ACHN (cell line): ENCODE data around the gene ARID3A.

Experiments
- DNase-seq: peaks from one replicate; pipeline ENCODE4 v3.0.0-alpha.2; 2015
- in situ Hi-C: cut with HindIII; loops from 2 replicates; pipeline ENCODE4 v1.10.0; 2017; ENCODE audit warnings: low sequenced_read_pairs, low pct_ligation_motif_present, low pct_unique_long_range_greater_than_20kb

ARID3A gene

DNA sequence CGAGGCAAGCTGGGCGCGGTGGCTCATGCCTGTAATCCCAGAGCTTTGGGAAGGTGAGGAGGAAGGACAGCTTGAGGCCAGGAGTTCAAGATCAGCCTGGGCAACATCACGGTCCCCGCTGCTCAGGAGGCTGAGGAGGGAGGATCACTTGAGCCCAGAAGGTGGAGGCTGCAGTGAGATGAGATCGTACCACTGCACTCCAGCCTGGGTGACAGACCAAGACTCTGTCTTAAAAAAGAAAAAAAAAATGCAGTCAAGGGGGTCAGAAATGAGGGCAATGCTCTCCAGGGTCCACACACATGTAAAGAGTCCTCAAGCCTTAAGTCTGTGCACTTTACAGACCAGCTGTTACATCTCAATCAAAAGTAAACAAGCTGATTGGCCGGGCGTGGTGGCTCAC lies 21.3 kb upstream of the ARID3A start:
- in situ Hi-C loops = no loop called here
- DNase-seq = no peak

- in situ Hi-C loops = no loop called here
- no peak for DNase-seq
Observed at GRCh38 chr19:906480-906879, 19.4 kb upstream of the ARID3A start.

DNA sequence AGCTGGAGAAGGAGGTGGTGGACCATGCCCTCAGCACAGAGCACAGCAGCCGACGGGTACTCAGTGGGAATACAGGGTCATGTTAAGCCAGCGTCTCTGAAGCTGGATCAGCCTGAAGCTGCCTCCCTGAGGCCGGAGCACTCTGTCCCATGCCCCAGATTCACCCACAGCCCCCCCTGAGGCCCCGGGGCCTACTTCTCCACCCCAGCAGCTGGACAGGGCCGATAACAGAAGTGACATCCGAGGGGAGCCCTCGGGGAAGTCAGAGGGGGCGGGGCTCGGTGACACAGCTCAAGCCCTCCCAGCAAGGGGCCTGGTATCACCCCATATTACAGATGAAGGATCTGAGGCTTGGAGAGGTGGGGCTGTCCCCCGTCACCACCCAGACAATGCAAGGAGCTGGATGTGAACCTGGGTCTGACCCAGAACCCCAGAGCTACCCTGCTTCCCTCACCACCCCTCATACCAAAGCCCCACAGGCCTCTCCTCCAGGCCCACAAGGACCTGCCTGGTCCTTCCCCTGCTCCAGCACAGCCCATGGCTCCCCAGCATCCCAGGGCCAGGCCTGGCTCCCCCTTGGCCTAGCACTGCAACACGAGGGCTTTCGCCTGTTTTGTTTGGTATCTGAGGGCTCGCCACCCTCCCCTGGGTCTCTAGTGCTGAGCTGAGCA lies 18.5 kb upstream of the ARID3A start:
- in situ Hi-C loops = no loop called here
- no peak for DNase-seq

DNA sequence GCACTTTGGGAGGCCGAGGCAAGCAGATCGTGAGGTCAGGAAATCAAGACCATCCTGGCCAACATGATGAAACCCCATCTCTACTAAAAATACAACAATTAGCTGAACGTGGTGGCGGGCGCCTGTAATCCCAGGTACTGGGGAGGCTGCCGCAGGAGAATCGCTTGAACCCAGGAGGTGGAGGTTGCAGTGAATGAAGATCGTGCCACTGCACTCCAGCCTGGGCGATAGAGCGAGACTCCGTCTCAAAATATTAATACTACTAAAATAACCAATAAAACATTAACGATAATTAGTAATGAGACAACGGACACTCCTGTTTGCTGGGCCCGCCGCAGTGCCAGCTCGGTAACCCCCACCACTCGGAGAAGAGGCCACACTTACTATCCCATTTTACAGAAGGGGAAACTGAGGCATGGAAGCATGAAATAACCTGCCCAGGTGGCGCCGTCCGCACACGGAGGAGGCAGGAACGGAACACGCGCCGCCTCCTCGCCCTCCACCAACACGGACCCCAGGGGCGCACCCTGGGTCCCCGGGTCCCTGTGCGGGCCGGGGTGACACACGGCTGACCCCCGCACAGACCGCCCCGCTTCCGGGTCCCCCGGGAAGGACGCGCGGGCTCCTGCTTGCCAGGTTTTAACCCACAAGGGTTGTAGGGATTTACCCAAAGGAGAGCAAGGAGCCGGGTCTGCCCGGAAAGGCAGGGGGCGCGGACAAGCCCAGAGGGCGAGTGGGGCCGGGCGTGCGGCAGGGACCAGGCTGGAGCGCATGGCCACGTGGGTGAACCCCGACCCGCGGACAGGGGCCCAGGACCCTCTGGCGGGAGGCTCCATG lies 14.4 kb upstream of the ARID3A start:
- in situ Hi-C loops = no loop called here
- no peak for DNase-seq

- in situ Hi-C loops = no loop called here
- no peak for DNase-seq
Observed at GRCh38 chr19:912181-913079, 13.4 kb upstream of the ARID3A start.

DNA sequence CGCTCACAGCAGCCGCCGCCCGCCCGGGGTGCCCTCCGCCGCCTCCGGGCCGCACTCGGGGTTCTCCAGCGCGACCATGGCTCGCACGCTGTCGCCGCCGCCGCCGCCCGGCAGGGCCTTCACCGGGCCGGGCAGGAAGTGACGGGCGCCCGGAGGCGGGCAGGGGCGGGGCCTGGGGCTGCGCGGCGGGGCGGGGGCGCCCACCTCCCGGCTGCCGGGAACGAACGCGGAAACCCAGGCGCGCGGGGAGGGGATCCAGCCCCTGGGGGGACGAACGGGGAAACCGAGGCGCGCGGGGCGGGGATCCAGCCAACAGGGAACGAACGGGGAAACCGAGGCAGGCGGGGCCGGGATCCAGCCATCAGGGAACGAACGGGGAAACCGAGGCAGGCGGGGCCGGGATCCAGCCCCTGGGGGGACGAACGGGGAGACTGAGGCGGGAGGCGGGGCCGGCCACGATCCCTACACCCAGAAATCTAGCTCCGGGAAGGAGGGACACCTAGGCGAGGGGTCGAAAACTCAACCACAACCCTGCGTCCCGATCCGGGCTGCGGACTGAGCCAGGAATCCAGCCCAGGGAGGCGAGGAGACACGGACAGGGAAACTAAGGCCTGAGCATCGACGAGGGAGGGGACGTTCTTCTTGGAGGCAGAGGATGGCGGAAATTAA lies 12.6 kb upstream of the ARID3A start, which contains the start of gene R3HDM4:
Gene R3HDM4 (minus strand): TSS at position 140 of the 669 bp plus-strand sequence. CDS start 62 bp downstream, at position 78.
- in situ Hi-C loops = no loop called here
- peak; percentile 65 for DNase-seq

- in situ Hi-C loops = no loop called here
- no peak for DNase-seq
Observed at GRCh38 chr19:916645-917322, 9.1 kb upstream of the ARID3A start.

DNA sequence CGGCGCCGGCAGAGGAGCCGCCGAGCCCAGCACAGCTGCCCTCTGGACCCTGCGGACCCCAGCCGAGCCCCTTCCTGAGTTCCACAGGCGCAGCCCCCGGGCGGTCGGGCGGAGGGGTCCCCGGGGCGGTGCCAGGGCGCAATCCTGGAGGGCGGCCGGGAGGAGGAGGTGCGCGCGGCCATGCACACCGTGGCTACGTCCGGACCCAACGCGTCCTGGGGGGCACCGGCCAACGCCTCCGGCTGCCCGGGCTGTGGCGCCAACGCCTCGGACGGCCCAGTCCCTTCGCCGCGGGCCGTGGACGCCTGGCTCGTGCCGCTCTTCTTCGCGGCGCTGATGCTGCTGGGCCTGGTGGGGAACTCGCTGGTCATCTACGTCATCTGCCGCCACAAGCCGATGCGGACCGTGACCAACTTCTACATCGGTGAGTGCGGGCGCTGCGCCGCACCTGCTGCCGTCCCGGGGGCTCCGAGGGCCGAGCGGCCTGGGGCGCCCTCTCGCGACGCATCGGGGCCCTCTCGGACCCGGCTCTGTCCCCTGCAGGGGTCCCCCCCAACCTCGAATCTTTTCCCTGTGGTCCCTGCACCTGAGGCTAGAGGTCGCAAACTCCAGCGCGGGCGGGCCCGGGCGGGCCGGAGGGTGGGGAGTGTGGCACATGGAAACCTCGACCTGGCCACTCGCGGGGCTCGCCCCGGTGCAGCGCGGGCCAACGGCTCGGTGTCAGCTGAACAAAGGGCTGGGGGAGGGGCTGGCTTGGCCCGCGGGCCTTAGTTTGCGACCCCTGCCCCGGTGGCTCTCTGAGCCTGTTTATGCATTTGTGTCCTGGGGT lies 8.3 kb upstream of the ARID3A start, which contains the start of gene KISS1R:
Gene KISS1R (plus strand): TSS at position 11 of the 829 bp plus-strand sequence. CDS start 170 bp downstream, at position 181.
- peak; percentile 33 for DNase-seq
- in situ Hi-C loops = no loop called here

DNA sequence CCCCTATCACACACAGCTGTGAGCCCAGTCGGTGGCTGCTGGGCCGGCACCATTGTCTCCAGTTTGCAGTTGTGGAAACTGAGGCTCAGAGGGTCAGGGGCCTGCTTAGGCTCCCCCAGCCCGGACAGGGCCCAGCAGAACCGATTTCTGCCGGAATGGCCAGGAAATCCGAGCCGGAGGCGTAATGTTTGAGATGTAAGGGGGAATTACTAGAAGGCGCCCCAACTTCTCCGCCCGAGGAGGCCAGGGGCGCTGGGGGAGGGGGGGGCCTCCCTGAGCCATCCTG lies 7.7 kb upstream of the ARID3A start:
- in situ Hi-C loops = no loop called here
- no peak for DNase-seq

GRCh38 chr19:918481-919198 lies 7.2 kb upstream of the ARID3A start:
- in situ Hi-C loops = no loop called here
- DNase-seq = no peak

DNA sequence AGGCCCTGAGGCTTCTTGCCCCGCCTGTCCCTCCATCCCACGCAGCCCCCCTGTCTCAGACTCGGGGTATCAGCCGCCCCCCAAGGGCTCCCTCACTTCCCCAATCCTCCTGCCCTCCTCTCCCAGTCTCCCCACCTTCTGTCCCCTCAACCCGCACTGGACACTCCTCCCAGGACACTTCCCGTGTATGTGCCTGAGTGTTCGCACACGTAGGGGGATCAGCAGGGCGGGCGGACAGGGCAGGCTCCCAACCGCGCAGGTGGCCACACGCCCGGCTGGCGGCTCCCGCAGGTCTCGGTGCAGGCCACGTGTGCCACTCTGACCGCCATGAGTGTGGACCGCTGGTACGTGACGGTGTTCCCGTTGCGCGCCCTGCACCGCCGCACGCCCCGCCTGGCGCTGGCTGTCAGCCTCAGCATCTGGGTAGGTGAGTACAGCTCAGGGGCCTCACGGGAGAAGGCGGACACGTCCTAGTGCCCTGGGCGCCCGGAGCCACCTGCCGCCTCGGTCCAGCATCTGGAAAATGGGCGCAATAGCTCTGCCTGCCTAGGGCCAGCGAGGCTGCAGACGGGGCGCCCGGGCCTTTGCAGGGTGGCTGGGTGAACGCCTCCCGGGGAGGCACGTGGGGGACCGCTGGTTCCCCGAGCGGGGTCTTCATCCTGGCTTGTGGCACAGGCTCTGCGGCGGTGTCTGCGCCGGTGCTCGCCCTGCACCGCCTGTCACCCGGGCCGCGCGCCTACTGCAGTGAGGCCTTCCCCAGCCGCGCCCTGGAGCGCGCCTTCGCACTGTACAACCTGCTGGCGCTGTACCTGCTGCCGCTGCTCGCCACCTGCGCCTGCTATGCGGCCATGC lies 6.4 kb upstream of the ARID3A start:
- DNase-seq = no peak
- in situ Hi-C loops = no loop called here

DNA sequence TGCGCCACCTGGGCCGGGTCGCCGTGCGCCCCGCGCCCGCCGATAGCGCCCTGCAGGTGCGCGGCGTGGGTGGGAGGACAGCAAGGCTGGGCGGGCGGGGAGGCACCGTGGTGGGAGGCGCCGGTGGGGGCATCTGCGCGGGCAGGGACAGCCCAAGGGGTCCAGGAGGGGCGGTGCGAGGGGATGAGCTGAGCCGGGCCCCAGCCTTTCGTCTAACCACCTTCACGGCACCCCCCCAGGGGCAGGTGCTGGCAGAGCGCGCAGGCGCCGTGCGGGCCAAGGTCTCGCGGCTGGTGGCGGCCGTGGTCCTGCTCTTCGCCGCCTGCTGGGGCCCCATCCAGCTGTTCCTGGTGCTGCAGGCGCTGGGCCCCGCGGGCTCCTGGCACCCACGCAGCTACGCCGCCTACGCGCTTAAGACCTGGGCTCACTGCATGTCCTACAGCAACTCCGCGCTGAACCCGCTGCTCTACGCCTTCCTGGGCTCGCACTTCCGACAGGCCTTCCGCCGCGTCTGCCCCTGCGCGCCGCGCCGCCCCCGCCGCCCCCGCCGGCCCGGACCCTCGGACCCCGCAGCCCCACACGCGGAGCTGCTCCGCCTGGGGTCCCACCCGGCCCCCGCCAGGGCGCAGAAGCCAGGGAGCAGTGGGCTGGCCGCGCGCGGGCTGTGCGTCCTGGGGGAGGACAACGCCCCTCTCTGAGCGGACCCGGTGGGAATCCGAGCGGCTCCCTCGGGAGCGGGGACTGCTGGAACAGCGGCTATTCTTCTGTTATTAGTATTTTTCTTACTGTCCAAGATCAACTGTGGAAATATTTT lies 5.6 kb upstream of the ARID3A start:
- DNase-seq = no peak
- in situ Hi-C loops = no loop called here

GRCh38 chr19:924553-925086 lies 1.2 kb upstream of the ARID3A start:
- in situ Hi-C loops = no loop called here

GRCh38 chr19:925087-925525 lies 729 bp upstream of the ARID3A start:
- DNase-seq = no peak
- in situ Hi-C loops = no loop called here

More at GRCh38 chr19:924553-925086, 1.2 kb upstream of the ARID3A start:
- DNase-seq = no peak

DNA sequence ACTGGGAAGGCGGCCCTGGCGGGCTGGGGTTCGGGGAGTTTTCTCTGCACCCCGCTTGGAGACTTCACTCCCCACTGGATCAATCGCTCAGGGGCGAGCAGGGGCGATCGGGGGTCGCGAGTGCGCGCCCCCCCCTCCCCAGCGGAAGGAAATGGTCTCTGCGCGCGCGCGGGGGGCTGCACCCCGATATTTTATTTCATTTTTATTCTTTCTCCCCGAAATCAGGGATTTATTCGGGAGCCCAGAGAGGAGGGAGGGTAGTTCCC lies 421 bp downstream of the ARID3A start:
- no peak for DNase-seq
- in situ Hi-C loops = no loop called here
